ENCODE measurements around the gene DNAJC7. TPM values are rescaled to one million over a fixed set of nuclear protein-coding genes. Genes with fewer than 3 reads are reported as not detected.

The DNAJC7 gene
- total RNA-seq, 4 donors from 2014 or later: 43.1 to 51.1 (median 44.4) TPM

DNA sequence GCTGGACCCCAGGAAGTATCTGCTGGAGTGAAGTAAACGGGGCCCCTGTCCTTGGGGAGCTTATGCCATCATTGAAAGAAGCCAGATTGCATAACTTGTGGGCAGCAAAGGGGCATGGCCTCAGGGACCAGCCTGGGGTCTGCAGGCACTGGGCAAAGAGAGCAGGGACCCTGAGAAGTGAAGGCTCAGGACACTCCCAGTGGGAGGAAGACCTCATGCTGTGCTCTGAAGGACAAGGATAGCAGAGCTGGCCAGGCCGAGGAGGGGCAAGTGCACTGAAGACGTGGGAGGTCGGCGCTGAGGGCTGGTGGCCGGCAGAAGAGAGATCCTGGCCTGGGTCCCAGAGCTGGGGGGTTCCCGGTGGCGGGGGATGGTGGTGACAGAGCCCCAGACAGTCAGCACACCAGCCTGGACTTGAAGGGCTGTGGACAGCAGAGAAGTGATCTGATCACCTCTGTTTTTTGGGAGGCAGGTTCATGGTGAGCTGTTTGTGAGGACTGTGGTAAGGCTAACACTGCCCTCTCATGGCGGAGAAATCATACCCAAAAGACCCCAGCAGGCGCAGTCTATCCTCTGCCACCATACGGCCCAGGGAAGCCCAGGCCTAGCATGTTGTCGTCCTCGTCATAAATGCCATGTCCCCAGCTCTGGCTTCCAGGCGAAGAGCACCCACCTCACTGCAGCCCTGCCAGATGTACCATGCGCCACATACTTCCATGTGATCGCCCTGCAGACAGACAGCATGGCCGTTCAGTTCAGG, 57.7 kb downstream of the DNAJC7 start:
- 52% methylated on average over 9 of the region's 17 CpGs for WGBS
- peaks cover 3 to 9% (median 7%) of the 10 kb centered on the region in 4 donors for H3K4me1 ChIP-seq
- intact Hi-C loops (cut with DNase I): no loop called here
- no peaks in the 10 kb centered on the region for H3K9me3 ChIP-seq
- no peaks in the 10 kb centered on the region for H3K27me3 ChIP-seq
- TF ChIP-seq EP300 (IDR thresholded peaks at IDR 0.05) (no peak), POLR2AphosphoS5 (IDR thresholded peaks at IDR 0.05) (no peak), POLR2A (IDR thresholded peaks at IDR 0.05; ENCODE audit: low read depth) (no peak)
- TF ChIP-seq, protein P1, sequence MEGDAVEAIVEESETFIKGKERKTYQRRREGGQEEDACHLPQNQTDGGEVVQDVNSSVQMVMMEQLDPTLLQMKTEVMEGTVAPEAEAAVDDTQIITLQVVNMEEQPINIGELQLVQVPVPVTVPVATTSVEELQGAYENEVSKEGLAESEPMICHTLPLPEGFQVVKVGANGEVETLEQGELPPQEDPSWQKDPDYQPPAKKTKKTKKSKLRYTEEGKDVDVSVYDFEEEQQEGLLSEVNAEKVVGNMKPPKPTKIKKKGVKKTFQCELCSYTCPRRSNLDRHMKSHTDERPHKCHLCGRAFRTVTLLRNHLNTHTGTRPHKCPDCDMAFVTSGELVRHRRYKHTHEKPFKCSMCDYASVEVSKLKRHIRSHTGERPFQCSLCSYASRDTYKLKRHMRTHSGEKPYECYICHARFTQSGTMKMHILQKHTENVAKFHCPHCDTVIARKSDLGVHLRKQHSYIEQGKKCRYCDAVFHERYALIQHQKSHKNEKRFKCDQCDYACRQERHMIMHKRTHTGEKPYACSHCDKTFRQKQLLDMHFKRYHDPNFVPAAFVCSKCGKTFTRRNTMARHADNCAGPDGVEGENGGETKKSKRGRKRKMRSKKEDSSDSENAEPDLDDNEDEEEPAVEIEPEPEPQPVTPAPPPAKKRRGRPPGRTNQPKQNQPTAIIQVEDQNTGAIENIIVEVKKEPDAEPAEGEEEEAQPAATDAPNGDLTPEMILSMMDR (IDR thresholded peaks at IDR 0.05): peak in 2 of 3 experiments; percentile 6 to 11
- H3K36me3 ChIP-seq: peaks cover 0 to 6% (median 2%) of the 10 kb centered on the region in 4 donors
- DNase-seq (ENCODE audit: extremely low spot score): no peak
- no peak overlapping the region for H3K4me3 ChIP-seq
- no peak overlapping the region for H3K27ac ChIP-seq (replicated peaks in 1 of 4)

DNA sequence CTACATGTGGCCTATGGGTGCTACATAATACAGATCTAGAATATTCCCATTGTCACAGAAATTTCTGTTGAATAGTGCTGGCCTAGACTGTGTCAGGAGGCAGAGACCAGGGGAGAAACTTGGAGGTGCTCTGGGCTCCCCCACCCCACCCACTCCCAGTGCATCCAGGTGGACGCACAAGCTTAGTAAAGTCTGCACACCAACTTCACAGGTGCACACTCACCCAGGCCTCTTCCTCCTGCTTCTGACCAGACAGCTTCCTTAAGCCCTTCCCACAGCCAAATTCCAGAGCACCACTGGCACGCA, 58.3 kb downstream of the DNAJC7 start:
- H3K36me3 ChIP-seq: peaks cover 0 to 6% (median 3%) of the 10 kb centered on the region in 4 donors
- WGBS: 67% methylated on average over 1 of the region's 2 CpGs
- intact Hi-C loops (cut with DNase I): no loop called here
- H3K27me3 ChIP-seq: no peaks in the 10 kb centered on the region
- TF ChIP-seq POLR2A (IDR thresholded peaks at IDR 0.05; ENCODE audit: low read depth) (no peak), POLR2AphosphoS5 (IDR thresholded peaks at IDR 0.05) (no peak), EP300 (IDR thresholded peaks at IDR 0.05) (no peak)
- TF ChIP-seq, protein P1 (IDR thresholded peaks at IDR 0.05): no peak
- H3K27ac ChIP-seq (replicated peaks in 1 of 4): no peak overlapping the region
- H3K4me1 ChIP-seq: peaks cover 3 to 9% (median 7%) of the 10 kb centered on the region in 4 donors
- no peak overlapping the region for H3K4me3 ChIP-seq
- DNase-seq (ENCODE audit: extremely low spot score): no peak
- H3K9me3 ChIP-seq: no peaks in the 10 kb centered on the region

DNA sequence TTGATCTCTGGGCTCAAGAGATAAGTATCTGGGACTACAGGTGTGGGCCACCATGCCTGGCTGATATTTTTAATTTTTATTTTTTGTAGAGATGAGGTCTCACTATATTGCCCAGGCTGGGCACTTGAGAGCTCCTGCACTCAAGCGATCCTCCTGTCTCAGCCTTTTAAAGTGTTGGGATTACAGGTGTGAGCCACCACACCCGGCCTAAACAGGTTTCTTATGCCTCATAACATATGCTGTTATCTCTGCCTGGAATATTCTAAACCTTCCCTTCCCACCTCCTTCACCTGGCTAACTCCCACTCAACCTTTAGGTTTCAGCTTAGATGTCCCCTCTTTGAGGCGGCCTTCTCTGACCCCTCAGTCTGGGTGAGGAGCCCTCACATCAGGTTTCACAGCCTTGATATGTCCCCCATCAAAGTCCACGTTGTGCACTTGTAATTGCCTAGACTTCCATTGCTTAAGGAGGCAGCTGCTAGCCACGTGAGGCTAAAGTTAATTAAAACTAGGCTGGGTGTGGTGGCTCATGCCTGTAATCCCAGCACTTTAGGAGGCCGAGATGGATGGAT, 59.3 kb downstream of the DNAJC7 start:
- Histone ChIP-seq H3K27me3 (no peaks in the 10 kb centered on the region), H3K9me3 (no peaks in the 10 kb centered on the region), H3K27ac (replicated peaks in 1 of 4) (no peak overlapping the region), H3K36me3 (peaks cover 0 to 11% (median 3%) of the 10 kb centered on the region in 4 donors), H3K4me3 (no peak overlapping the region), H3K4me1 (peaks cover 3 to 7% (median 5%) of the 10 kb centered on the region in 4 donors)
- 85% methylated on average over 6 of the region's 6 CpGs for WGBS
- intact Hi-C loops (cut with DNase I): no loop called here
- no peak for DNase-seq (ENCODE audit: extremely low spot score)
- TF ChIP-seq, protein P1 (IDR thresholded peaks at IDR 0.05): no peak
- TF ChIP-seq POLR2AphosphoS5 (IDR thresholded peaks at IDR 0.05) (no peak), EP300 (IDR thresholded peaks at IDR 0.05) (no peak), POLR2A (IDR thresholded peaks at IDR 0.05; ENCODE audit: low read depth) (no peak)

DNA sequence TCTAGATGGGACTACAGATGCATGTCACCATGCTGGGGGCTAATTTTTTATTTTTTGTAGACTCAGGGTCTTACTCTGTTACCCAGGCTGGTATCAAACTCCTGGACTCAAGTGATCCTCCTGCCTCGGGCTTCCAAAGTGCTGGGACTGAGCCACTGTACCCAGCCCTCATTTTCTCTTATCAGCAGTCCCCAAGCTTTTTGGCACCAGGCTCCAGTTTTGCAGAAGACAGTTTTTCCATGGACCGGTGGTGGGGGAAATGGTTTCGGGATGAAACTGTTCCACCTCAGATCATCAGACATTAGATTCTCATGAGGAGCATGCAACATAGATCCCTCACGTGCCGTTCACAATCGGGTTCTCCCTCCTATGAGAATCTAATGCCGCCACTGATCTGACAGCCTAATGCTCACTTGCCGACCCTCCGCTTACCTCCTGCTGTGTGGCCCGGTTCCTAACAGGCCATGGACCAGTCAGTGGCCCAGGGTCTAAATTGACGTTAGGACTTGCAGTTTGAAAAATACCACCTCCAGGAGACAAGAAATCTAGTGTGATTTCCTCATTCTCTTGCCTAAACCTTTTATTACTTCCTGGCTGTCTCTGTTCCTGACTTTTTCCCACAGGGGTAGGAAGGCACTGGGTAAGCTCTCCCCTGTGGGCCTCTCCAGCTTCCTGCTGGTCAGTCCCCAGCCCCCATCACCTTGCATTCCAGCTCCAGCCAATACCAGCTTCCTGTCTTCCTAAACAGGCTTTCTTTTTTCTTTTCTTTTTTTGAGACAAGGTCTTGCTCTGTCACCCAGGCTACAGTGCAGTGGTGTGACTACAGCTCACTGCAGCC, 60.0 kb downstream of the DNAJC7 start:
- no peaks in the 10 kb centered on the region for H3K9me3 ChIP-seq
- no peak for DNase-seq (ENCODE audit: extremely low spot score)
- intact Hi-C loops (cut with DNase I): no loop called here
- H3K27me3 ChIP-seq: no peaks in the 10 kb centered on the region
- peaks cover 0 to 11% (median 5%) of the 10 kb centered on the region in 4 donors for H3K36me3 ChIP-seq
- H3K4me1 ChIP-seq: peaks cover 0 to under 1% (median 0%) of the 10 kb centered on the region in 4 donors
- H3K4me3 ChIP-seq: no peak overlapping the region
- TF ChIP-seq, protein P1 (IDR thresholded peaks at IDR 0.05): no peak
- TF ChIP-seq EP300 (IDR thresholded peaks at IDR 0.05) (no peak), POLR2AphosphoS5 (IDR thresholded peaks at IDR 0.05) (no peak), POLR2A (IDR thresholded peaks at IDR 0.05; ENCODE audit: low read depth) (no peak)
- WGBS: 81% methylated on average over 11 of the region's 11 CpGs
- no peak overlapping the region for H3K27ac ChIP-seq (replicated peaks in 1 of 4)

Data from esophagus muscularis mucosa (tissue), 4 donors.